Fibroblast of skin of left quadriceps (primary cell): ENCODE data around the gene PRKCQ.

Source experiments
- DNase-seq, 2 experiments: peaks; one replicate each; pipeline ENCODE4 v3.0.0-alpha.2; 2013; ENCODE audit warnings: low read depth in 2 of 2

Gene PRKCQ

GRCh38 chr10:6567884-6568283, 12.2 kb downstream of the PRKCQ start:
- no peak for DNase-seq

DNA sequence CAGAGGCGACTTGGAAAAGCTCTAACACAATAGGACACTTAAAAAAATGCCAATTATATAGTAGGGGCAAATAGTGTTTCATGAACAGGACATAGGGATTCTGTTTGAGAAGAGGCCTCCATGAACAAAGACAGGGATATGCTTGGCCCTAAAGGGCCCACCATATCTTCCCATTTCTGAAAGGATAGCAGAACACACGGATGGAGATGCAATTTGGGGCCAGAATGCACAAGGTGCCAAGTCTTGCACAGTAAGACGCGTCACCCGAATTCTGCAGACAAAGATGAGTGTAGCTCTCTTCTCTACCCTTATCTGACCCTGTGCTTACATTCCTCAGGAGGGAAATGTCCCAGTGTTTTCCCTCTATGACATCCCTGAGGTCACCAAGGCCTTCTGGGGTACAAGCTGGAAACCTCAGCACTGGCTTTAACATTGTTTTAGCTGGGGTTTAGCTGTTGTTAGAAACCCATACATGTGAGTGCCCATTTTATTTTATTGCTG, 12.8 kb downstream of the PRKCQ start:
- no peak for DNase-seq

DNA sequence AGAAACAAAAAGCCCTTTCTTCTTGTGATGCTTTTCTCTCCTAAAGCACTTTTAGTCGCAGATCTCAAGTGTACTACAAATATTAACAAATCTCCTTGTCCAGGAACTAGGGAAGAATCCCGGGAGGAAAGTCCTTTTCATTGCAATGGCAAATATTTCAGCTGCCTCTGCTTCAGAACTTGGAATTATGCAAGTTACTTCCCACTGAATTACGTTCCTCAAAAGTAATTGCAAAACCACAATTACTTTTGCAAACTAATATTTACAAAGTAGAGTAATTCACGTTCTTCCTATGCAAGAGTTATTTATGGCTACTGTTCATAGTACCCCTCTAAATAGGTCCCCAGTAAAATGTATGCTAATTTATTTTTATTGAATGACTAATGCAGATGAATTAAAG, 14.5 kb downstream of the PRKCQ start:
- no peak for DNase-seq

DNA sequence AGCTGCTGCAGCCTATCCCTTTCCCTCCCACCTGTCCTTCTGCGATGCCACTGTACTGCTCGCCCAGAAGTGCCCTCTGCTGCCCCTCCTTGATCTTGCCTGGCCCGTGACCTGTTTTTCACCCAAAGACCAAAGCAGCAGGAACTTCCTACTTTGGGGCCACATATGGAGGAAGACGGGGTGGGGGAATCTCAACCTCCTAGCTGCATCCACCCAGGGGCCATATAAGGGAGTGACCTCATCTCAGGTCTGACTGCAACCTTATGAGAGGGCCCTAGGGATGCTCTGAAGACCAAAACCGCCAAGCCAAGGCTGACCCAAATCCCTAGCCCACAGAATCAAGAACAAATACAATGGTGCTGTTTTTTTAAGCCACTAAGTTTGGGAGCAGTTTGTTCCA, 15.7 kb downstream of the PRKCQ start:
- DNase-seq = no peak

DNA sequence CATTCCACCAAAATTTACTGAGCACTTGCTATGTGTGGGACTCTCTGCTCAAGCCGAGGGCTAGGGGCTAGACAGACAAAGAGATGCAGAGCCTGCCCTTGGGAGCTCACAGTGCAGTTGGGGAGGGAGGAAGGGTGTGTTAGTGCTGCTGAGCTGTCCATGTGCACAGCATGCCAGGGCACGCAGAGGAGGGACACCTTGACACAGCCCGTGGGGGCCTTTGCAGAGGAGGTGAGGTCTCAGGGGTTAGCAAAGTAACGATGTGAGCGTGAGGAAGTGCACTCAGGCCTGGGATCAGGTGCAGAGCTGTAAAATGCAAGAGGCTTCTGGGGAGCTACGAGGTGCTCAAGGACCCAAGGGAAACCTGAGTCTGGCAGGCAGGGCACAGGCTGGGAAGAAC, 16.3 kb downstream of the PRKCQ start:
- DNase-seq = no peak

GRCh38 chr10:6563075-6563474, 17.0 kb downstream of the PRKCQ start:
- no peak for DNase-seq

DNA sequence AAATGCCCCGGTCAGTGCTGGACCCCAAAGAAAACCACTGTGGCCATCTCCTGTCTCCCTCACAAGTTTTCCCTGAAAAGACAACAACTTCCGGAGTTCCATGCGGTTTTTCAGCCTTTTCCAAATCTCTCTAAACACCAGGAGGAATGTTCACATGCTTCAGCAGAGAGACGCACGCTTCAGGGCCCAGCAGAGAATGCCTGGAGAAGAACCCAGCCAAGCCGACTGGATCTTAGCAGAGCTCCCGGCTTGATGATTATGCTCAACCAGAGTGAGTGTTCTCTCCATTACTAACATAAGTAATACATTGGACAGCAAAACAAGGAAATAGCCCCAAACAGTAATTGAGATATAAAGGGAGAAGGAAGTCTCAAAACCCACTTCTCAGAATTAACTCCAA, 17.9 kb downstream of the PRKCQ start:
- DNase-seq = no peak

- DNase-seq = no peak
Observed at GRCh38 chr10:6561552-6561951, 18.5 kb downstream of the PRKCQ start.

- no peak for DNase-seq
Observed at GRCh38 chr10:6558759-6559461, 21.2 kb downstream of the PRKCQ start.

GRCh38 chr10:6558272-6558671, 21.8 kb downstream of the PRKCQ start:
- no peak for DNase-seq

GRCh38 chr10:6553937-6554336, 26.1 kb downstream of the PRKCQ start:
- DNase-seq = no peak

DNA sequence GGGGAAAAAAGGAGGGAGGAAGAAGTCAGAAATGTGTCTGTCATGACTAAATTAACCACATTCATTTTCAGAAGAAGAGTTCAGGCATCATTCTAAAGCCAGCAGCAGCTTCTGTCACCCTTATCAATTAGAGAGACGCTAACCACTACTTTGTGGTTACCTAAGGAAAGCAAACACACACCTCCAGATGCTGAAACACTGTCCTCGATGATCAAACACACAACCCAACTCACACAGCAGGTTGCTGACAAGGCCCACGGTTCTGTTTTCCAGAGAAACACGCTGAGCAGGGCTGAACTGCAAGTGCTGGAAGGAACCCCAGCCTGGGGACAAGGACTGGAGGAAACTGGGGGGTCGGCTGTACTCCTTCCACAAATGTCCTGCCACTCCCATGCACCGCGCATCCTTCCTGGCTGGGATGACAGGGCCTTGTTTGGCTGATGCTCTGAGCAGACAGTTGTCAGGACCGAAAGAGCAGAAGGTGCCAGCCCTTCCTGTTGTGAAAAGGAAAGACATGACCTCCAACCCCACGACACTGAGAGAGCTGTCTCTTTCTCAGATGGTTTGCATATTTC, 36.6 kb downstream of the PRKCQ start:
- DNase-seq = no peak

GRCh38 chr10:6542999-6543430, 37.1 kb downstream of the PRKCQ start:
- DNase-seq = no peak

- DNase-seq = no peak
Observed at GRCh38 chr10:6539833-6540232, 40.2 kb downstream of the PRKCQ start.

GRCh38 chr10:6537770-6538169, 42.3 kb downstream of the PRKCQ start:
- no peak for DNase-seq

DNA sequence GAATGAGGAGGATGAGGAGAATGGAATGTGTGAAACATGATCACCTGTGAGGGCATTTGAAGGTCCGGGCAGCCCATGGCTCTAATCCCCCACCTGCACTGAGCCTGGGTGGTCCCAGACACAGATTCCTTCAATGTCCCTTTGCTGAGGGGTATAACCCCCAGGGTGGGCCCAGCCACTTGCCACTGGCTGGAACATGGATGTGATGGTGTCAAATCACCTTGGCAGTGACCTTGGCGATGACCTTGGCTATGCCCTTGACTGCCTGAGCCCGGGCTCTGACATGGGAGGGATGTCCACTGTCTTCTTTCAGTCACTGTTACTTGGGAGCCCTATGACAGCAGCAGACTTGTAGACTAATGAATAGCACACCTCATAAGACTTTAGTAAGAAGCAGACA, 44.0 kb downstream of the PRKCQ start:
- no peak for DNase-seq

GRCh38 chr10:6535156-6535764, 44.8 kb downstream of the PRKCQ start:
- DNase-seq = no peak

DNA sequence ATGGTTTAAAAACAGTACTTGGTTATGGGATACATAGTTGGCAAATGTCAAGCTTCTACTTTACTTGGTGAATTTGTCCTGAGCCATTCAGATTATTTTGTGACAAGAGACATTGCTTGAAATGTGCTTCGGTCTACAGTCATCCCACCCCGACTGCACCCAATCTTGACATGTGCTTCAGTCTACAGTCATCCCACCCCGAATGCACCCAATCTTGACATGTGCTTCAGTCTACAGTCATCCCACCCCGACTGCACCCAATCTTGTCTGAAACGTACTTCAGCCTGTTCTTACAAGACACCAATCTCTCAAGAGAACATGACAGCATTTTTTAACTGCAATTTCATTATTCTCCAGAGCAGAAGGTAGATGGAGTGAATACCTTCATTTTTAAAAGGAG, 47.8 kb downstream of the PRKCQ start:
- DNase-seq = no peak

- no peak for DNase-seq
Observed at GRCh38 chr10:6530966-6531365, 49.1 kb downstream of the PRKCQ start.

DNA sequence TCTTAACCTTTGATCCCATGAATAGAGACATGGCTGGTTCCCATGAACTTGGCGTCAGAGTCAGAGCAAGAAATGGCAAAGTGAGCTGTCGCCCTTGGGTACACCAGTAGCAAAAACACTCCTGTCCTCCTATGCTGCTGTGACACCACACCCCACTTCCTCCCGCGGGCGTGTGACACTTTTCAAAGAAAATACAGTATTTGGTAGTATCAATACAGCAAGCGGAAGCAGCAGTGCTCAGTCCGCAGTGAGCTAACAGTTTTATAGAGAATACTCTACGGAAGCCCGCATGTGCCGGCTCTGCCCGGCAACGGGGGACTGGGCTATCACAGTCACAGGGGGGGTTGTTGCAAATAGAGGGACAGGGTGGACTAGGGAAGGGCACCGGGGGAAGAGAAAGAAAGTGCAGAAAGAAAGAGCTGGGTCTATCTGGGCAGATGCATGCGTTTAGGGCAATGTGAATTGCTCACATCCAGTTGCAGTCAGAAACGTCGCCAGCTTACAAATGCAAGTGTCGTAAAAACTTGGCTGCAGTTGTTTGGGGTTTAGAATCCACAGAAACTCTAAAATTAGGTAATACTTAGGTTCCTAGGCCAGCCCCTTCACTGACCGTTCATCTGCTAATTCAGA, 49.8 kb downstream of the PRKCQ start:
- no peak for DNase-seq

DNA sequence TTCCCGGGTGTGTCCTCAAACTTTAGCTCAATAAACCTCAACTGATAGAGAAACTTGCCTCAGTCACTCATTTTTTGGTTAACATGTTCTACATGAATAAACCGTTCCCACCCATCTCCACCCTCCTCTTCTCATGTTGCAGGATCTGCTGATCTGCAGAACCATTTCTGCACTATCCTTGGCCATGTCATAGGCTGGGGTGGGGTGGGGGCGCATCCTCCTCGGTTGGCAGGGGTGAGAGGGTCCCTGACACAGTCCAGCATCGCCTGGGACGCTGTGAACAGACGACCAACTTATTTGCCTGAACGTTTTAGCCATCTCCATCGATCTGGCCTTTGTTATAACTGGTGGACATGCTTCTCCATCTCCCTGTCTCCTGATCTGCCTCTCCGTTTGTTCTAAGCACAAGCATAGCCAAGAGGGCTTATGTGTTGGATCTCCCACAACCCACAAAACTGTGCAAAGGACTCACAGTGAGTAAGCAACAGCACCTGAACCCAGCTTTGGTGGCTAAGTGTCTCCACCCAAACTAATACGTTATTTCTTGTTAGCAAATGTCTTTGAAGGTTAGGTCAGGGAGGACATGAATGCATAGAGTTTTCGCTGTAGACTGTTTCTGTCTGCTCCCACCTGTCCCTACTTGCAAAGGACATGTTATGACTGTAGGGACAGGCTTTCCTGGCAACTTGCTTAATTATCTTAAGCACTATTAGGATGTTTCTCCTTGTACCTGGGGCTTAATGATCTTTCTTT, 51.7 kb downstream of the PRKCQ start:
- DNase-seq = no peak

GRCh38 chr10:6525599-6526165, 54.4 kb downstream of the PRKCQ start:
- no peak for DNase-seq
